Smooth muscle cell (in vitro differentiated cells): ENCODE results near the gene SEC63. TPM values are rescaled to one million over a fixed set of nuclear protein-coding genes. Genes with fewer than 3 reads are reported as not detected.
"Not testable (repeated sequence)": the region's sequence is repeated elsewhere in the genome, so short reads cannot be mapped to it uniquely, and the experiment has no call there.

Experiments used
- DNase-seq: peaks from one replicate; lab custom pipeline; 2025; ENCODE audit not compliant: unreplicated experiment; lab: John Stamatoyannopoulos, UW
- H2AFZ ChIP-seq: fragments of 200-600 bp; sonication (generic); 2 replicates; pipeline ENCODE4 v1.6.0; 2016; ENCODE audit warnings: antibody characterized with exemption, low read depth, mild to moderate bottlenecking
- H3F3A ChIP-seq: fragments of 200-600 bp; sonication (generic); 2 replicates; pipeline ENCODE4 v1.6.0; 2017; ENCODE audit warnings: antibody characterized with exemption, low read depth
- H3K27ac ChIP-seq: fragments of 200-600 bp; sonication (generic); 2 replicates; pipeline ENCODE4 v1.5.1; 2016; ENCODE audit warnings: low read depth, mild to moderate bottlenecking
- H3K27me3 ChIP-seq: fragments of 200-600 bp; sonication (generic); 2 replicates; pipeline ENCODE4 v1.6.1; 2016; ENCODE audit warnings: low read depth, mild to moderate bottlenecking
- H3K36me3 ChIP-seq: fragments of 200-600 bp; sonication (generic); 2 replicates; pipeline ENCODE4 v1.5.1; 2016; ENCODE audit warnings: low read depth
- H3K4me1 ChIP-seq: fragments of 200-600 bp; sonication (generic); 2 replicates; pipeline ENCODE4 v1.5.1; 2016; ENCODE audit warnings: low read depth
- H3K4me2 ChIP-seq: fragments of 200-600 bp; sonication (generic); 2 replicates; pipeline ENCODE4 v1.6.0; 2016; ENCODE audit warnings: mild to moderate bottlenecking
- H3K4me3 ChIP-seq: fragments of 200-600 bp; sonication (generic); 2 replicates; pipeline ENCODE4 v1.5.1; 2016; ENCODE audit warnings: mild to moderate bottlenecking
- H3K79me2 ChIP-seq: fragments of 200-600 bp; sonication (generic); 2 replicates; pipeline ENCODE4 v1.6.0; 2016; ENCODE audit warnings: low read depth, mild to moderate bottlenecking
- H3K9ac ChIP-seq: fragments of 200-600 bp; sonication (generic); 2 replicates; pipeline ENCODE4 v1.6.0; 2016; ENCODE audit warnings: low read depth
- H3K9me3 ChIP-seq: fragments of 200-600 bp; sonication (generic); replicated peaks from 2 replicates; pipeline ENCODE4 v1.5.1; 2016; ENCODE audit warnings: low read depth
- H4K20me1 ChIP-seq: fragments of 200-600 bp; sonication (generic); 2 replicates; pipeline ENCODE4 v1.6.0; 2016; ENCODE audit warnings: low read depth
- CTCF ChIP-seq: fragments of 200-600 bp; sonication (generic); IDR thresholded peaks from 2 replicates; pipeline ENCODE4 v1.5.1; 2017; ENCODE audit warnings: borderline replicate concordance, mild to moderate bottlenecking, antibody characterized with exemption; ENCODE audit not compliant: insufficient read depth, poor library complexity, severe bottlenecking
- WGBS: methylation state at CpG from one replicate; pipeline ENCODE4 v1.1.7; 2016; ENCODE audit warnings: low lambda C conversion rate; 5-methylcytosine and 5-hydroxymethylcytosine counted together
- polyA plus RNA-seq: library from polyadenylated mRNA; unstranded; fragments of >200 nt; fragmentation: Nextera tagmentation; extraction: Ambion mirVana; gene quantifications from 2 replicates; pipeline ENCODE4 v1.2.1, GENCODE V29; 2016
- total RNA-seq: library from RNA; depleted of rRNA; stranded (reverse); fragments of >200 nt; gene quantifications from 2 replicates; pipeline ENCODE4 v1.2.3, GENCODE V29; 2014

SEC63 gene
- total and polyA plus RNA-seq, 2 experiments from 2014 or later, result 67.0 to 95.1 TPM

- Histone ChIP-seq H3K9ac (no peak overlapping the region), H3K79me2 (peaks cover 97% of the 10 kb centered on the region), H3K9me3 (no peaks in the 10 kb centered on the region), H3K4me1 (no peaks in the 10 kb centered on the region), H3K27me3 (no peaks in the 10 kb centered on the region), H4K20me1 (peaks cover 97% of the 10 kb centered on the region), H3K27ac (peak overlapping the region; percentile 21), H3K4me3 (no peak overlapping the region), H3K4me2 (peak overlapping the region; percentile 13), H2AFZ (no peak overlapping the region), H3F3A (no peaks in the 10 kb centered on the region), H3K36me3 (no peaks in the 10 kb centered on the region)
- no peak for DNase-seq
- 38% methylated on average over 6 of the region's 6 CpGs for WGBS
- TF ChIP-seq CTCF, result no peak
These were observed 14.2 kb downstream of the SEC63 start for GRCh38 chr6:107943626-107944439.

GRCh38 chr6:107942142-107942541 is 15.9 kb downstream of the SEC63 start:
- no peak overlapping the region for H3K4me3 ChIP-seq
- H3K27ac ChIP-seq, result no peak overlapping the region
- no peaks in the 10 kb centered on the region for H3K27me3 ChIP-seq
- H3F3A ChIP-seq, result no peaks in the 10 kb centered on the region
- H4K20me1 ChIP-seq, result peaks cover 97% of the 10 kb centered on the region
- no peak for TF ChIP-seq CTCF
- no peaks in the 10 kb centered on the region for H3K4me1 ChIP-seq
- WGBS, result 90% methylated on average over 4 of the region's 4 CpGs
- no peak overlapping the region for H3K9ac ChIP-seq
- H3K79me2 ChIP-seq, result peaks cover 97% of the 10 kb centered on the region
- no peak overlapping the region for H2AFZ ChIP-seq
- no peaks in the 10 kb centered on the region for H3K9me3 ChIP-seq
- H3K4me2 ChIP-seq, result no peak overlapping the region
- no peak for DNase-seq
- H3K36me3 ChIP-seq, result no peaks in the 10 kb centered on the region

GRCh38 chr6:107941627-107942026 is 16.4 kb downstream of the SEC63 start:
- Histone ChIP-seq H3K4me2 (no peak overlapping the region), H3K4me1 (no peaks in the 10 kb centered on the region), H3K36me3 (no peaks in the 10 kb centered on the region), H3K9me3 (no peaks in the 10 kb centered on the region), H3K79me2 (peaks cover 97% of the 10 kb centered on the region), H3K27me3 (no peaks in the 10 kb centered on the region), H4K20me1 (peaks cover 97% of the 10 kb centered on the region), H3K9ac (no peak overlapping the region), H3K4me3 (no peak overlapping the region), H3F3A (no peaks in the 10 kb centered on the region), H2AFZ (no peak overlapping the region), H3K27ac (no peak overlapping the region)
- no peak for TF ChIP-seq CTCF
- 81% methylated on average over 6 of the region's 6 CpGs for WGBS
- DNase-seq, result no peak

GRCh38 chr6:107941199-107941598 is 16.8 kb downstream of the SEC63 start:
- Histone ChIP-seq H3K9ac (no peak overlapping the region), H3K4me2 (no peak overlapping the region), H3K4me3 (no peak overlapping the region), H3K9me3 (no peaks in the 10 kb centered on the region), H3K4me1 (no peaks in the 10 kb centered on the region), H3F3A (no peaks in the 10 kb centered on the region), H2AFZ (no peak overlapping the region), H3K27me3 (no peaks in the 10 kb centered on the region), H3K36me3 (no peaks in the 10 kb centered on the region), H3K27ac (no peak overlapping the region), H3K79me2 (peaks cover 97% of the 10 kb centered on the region), H4K20me1 (peaks cover 97% of the 10 kb centered on the region)
- WGBS, result 87% methylated on average over 2 of the region's 2 CpGs
- DNase-seq, result no peak
- TF ChIP-seq CTCF, result no peak

GRCh38 chr6:107936910-107937292 is 21.1 kb downstream of the SEC63 start:
- not testable (repeated sequence) for H3K27me3 ChIP-seq, H3F3A ChIP-seq, H3K9me3 ChIP-seq, H3K27ac ChIP-seq, H2AFZ ChIP-seq, H3K4me1 ChIP-seq, H3K4me2 ChIP-seq, H3K36me3 ChIP-seq, H3K4me3 ChIP-seq, H3K9ac ChIP-seq, DNase-seq
- 100% methylated on average over 3 of the region's 5 CpGs for WGBS
- H3K79me2 ChIP-seq, result peaks cover 78% of the 10 kb centered on the region
- H4K20me1 ChIP-seq, result peaks cover 78% of the 10 kb centered on the region
